Activated T-helper 1 cell treated with anti-CD3 and anti-CD28 coated beads, Interleukin-12 subunit alpha, Interleukin-12 subunit beta, Interleukin-2, Interleukin-4 antibody, amounts not matched to agents 30 ng/mL and 10 ng/mL and 1 ng/mL, durations not matched to agents 14 hours and 24 hours and 36 hours (primary cell): ENCODE measurements around the gene AKT2. TPM values are rescaled to one million over a fixed set of nuclear protein-coding genes. Genes with fewer than 3 reads are reported as not detected.

Experiments
- DNase-seq: peaks from one replicate; pipeline ENCODE4 v3.0.0; 2021; ENCODE audit warnings: low spot score
- H3K27ac Mint-ChIP-seq: one replicate; pipeline ENCODE4 v1.8.0; 2021; ENCODE audit warnings: mild to moderate bottlenecking, mixed read lengths
- H3K27me3 Mint-ChIP-seq: one replicate; pipeline ENCODE4 v1.8.0; 2022; ENCODE audit warnings: mild to moderate bottlenecking, moderate library complexity, mixed read lengths; ENCODE audit not compliant: insufficient read depth
- H3K36me3 Mint-ChIP-seq: one replicate; pipeline ENCODE4 v1.8.0; 2021; ENCODE audit warnings: low read depth, mixed read lengths
- H3K4me1 Mint-ChIP-seq: one replicate; pipeline ENCODE4 v1.8.0; 2021; ENCODE audit warnings: low read depth, mixed read lengths
- H3K4me3 Mint-ChIP-seq: one replicate; pipeline ENCODE4 v1.8.0; 2021; ENCODE audit warnings: mild to moderate bottlenecking, moderate library complexity, mixed read lengths
- H3K9me3 Mint-ChIP-seq: one replicate; pipeline ENCODE4 v1.8.0; 2021; ENCODE audit warnings: mixed read lengths
- intact Hi-C: fragments of 100-400 bp; cut with micrococcal nuclease; formaldehyde crosslinking; loops from one replicate; pipeline ENCODE4 v1.15.1; 2024
- total RNA-seq: library from RNA; stranded (reverse); gene quantifications from 2 replicates; pipeline ENCODE4 v1.2.3, GENCODE V29; 2022

Gene AKT2
- total RNA-seq, 1 donor from 2014 or later: 170 TPM

GRCh38 chr19:40205760-40206159 lies 79.4 kb downstream of the AKT2 start:
- Mint-ChIP-seq H3K9me3 (no peaks in the 10 kb centered on the region), H3K4me3 (no peak overlapping the region), H3K27ac (no peak overlapping the region), H3K4me1 (no peaks in the 10 kb centered on the region), H3K27me3 (no peaks in the 10 kb centered on the region), H3K36me3 (peaks cover 4% of the 10 kb centered on the region)
- intact Hi-C loops: no loop called here
- DNase-seq: no peak

GRCh38 chr19:40204381-40204780 lies 80.8 kb downstream of the AKT2 start:
- intact Hi-C loops: no loop called here
- Mint-ChIP-seq H3K27ac (no peak overlapping the region), H3K27me3 (no peaks in the 10 kb centered on the region), H3K4me1 (no peaks in the 10 kb centered on the region), H3K4me3 (no peak overlapping the region), H3K36me3 (peaks cover 2% of the 10 kb centered on the region), H3K9me3 (no peaks in the 10 kb centered on the region)
- DNase-seq: no peak

GRCh38 chr19:40200341-40201099 lies 84.6 kb downstream of the AKT2 start:
- Mint-ChIP-seq H3K27ac (no peak overlapping the region), H3K36me3 (peaks cover 2% of the 10 kb centered on the region), H3K27me3 (no peaks in the 10 kb centered on the region), H3K9me3 (no peaks in the 10 kb centered on the region), H3K4me3 (no peak overlapping the region), H3K4me1 (no peaks in the 10 kb centered on the region)
- intact Hi-C loops: no loop called here
- no peak for DNase-seq

GRCh38 chr19:40198272-40198990 lies 86.7 kb downstream of the AKT2 start:
- peaks cover 2% of the 10 kb centered on the region for H3K36me3 Mint-ChIP-seq
- H3K9me3 Mint-ChIP-seq: no peaks in the 10 kb centered on the region
- no peak overlapping the region for H3K4me3 Mint-ChIP-seq
- no peaks in the 10 kb centered on the region for H3K27me3 Mint-ChIP-seq
- no peak for DNase-seq
- intact Hi-C loops: no loop called here
- no peak overlapping the region for H3K27ac Mint-ChIP-seq
- H3K4me1 Mint-ChIP-seq: peaks cover 12% of the 10 kb centered on the region

GRCh38 chr19:40193587-40193849 lies 91.6 kb downstream of the AKT2 start:
- DNase-seq: no peak
- no peaks in the 10 kb centered on the region for H3K9me3 Mint-ChIP-seq
- H3K4me1 Mint-ChIP-seq: peaks cover 31% of the 10 kb centered on the region
- intact Hi-C loops: loop anchor here (5.0 kb wide), 1 partner anchor 351 kb away; no protein-coding TSS in a partner anchor
- peaks cover 3% of the 10 kb centered on the region for H3K27me3 Mint-ChIP-seq
- no peak overlapping the region for H3K27ac Mint-ChIP-seq
- H3K36me3 Mint-ChIP-seq: peaks cover 3% of the 10 kb centered on the region
- peak overlapping the region; percentile 21 for H3K4me3 Mint-ChIP-seq

- DNase-seq: no peak
- Mint-ChIP-seq H3K27ac (no peak overlapping the region), H3K4me1 (peaks cover 34% of the 10 kb centered on the region), H3K9me3 (no peaks in the 10 kb centered on the region), H3K4me3 (peak overlapping the region; percentile 70), H3K27me3 (peaks cover 6% of the 10 kb centered on the region), H3K36me3 (peaks cover 3% of the 10 kb centered on the region)
- intact Hi-C loops: loop anchor here (5.0 kb wide), 1 partner anchor 351 kb away; no protein-coding TSS in a partner anchor
Measured at GRCh38 chr19:40192758-40193586, 92.2 kb downstream of the AKT2 start.

GRCh38 chr19:40191836-40192646 lies 93.1 kb downstream of the AKT2 start:
- intact Hi-C loops: loop anchor here (1.0 to 5.0 kb wide), 8 partner anchors 26 to 350 kb away; partner anchors contain the start of genes AKT2, PSMC4, TTC9B and ZNF546
- Mint-ChIP-seq H3K27ac (no peak overlapping the region), H3K36me3 (peaks cover 3% of the 10 kb centered on the region), H3K4me3 (peak overlapping the region; percentile 70), H3K27me3 (peaks cover 6% of the 10 kb centered on the region), H3K9me3 (no peaks in the 10 kb centered on the region), H3K4me1 (peaks cover 34% of the 10 kb centered on the region)
- peak; percentile 16 for DNase-seq

- Mint-ChIP-seq H3K27ac (peak within 1 kb of the TSS; percentile 93), H3K36me3 (peaks cover 3% of the 10 kb centered on the region), H3K4me1 (peaks cover 34% of the 10 kb centered on the region), H3K4me3 (peak within 1 kb of the TSS; percentile 90), H3K9me3 (no peaks in the 10 kb centered on the region), H3K27me3 (peaks cover 8% of the 10 kb centered on the region)
- DNase-seq: peak; percentile 73
- intact Hi-C loops: loop anchor here (1.0 to 5.0 kb wide), 8 partner anchors 27 to 349 kb away; partner anchors contain the start of genes AKT2, PSMC4, TTC9B and ZNF546
Measured at GRCh38 chr19:40190891-40191835, 94.0 kb downstream of the AKT2 start, which contains the start of gene MAP3K10. TSS of gene MAP3K10 (plus strand) at chr19:40191426. CDS start at chr19:40192032, 606 bp downstream.

- peaks cover 5% of the 10 kb centered on the region for H3K4me1 Mint-ChIP-seq
- H3K9me3 Mint-ChIP-seq: no peaks in the 10 kb centered on the region
- no peaks in the 10 kb centered on the region for H3K36me3 Mint-ChIP-seq
- DNase-seq: no peak
- intact Hi-C loops: no loop called here
- H3K27me3 Mint-ChIP-seq: peaks cover 16% of the 10 kb centered on the region
- no peak overlapping the region for H3K4me3 Mint-ChIP-seq
- H3K27ac Mint-ChIP-seq: no peak overlapping the region
Measured at GRCh38 chr19:40184273-40184672, 100.9 kb downstream of the AKT2 start.
